Colonic mucosa (tissue), 4 donors: Measurements from ENCODE around the gene RNF19B. TPM values are rescaled to one million over a fixed set of nuclear protein-coding genes. Genes with fewer than 3 reads are reported as not detected.
A peak's percentile ranks its signal among the peaks of the same experiment; 100 is the strongest.

Experiments used
- DNase-seq: peaks from one replicate; pipeline ENCODE4 v3.0.0-alpha.2; 2020
- H3K27ac ChIP-seq: fragments of 200-600 bp; one replicate; pipeline ENCODE4 v1.8.0; 2021
- H3K27me3 ChIP-seq: fragments of 200-600 bp; one replicate; pipeline ENCODE4 v1.8.0; 2021
- H3K36me3 ChIP-seq: fragments of 200-600 bp; one replicate; pipeline ENCODE4 v1.8.0; 2021
- H3K4me1 ChIP-seq: fragments of 200-600 bp; one replicate; pipeline ENCODE4 v1.8.0; 2021; ENCODE audit warnings: mild to moderate bottlenecking
- H3K4me3 ChIP-seq: fragments of 200-600 bp; one replicate; pipeline ENCODE4 v1.8.0; 2021
- H3K9ac ChIP-seq, 2 donors: one replicate each; pipeline ENCODE4 v1.7.0; 2013; ENCODE audit warnings: control low read depth in 2 of 2, low read depth in 2 of 2, low read length in 2 of 2
- H3K9me3 ChIP-seq: fragments of 200-600 bp; one replicate; pipeline ENCODE4 v1.8.0; 2021
- CTCF ChIP-seq: fragments of 200-600 bp; IDR thresholded peaks from one replicate; pipeline ENCODE4 v1.8.0; 2022; ENCODE audit warnings: antibody characterized with exemption, mild to moderate bottlenecking
- intact Hi-C: fragments of 100-400 bp; cut with DNase I; formaldehyde crosslinking; loops from one replicate; pipeline ENCODE4 v1.14.1; 2022
- total RNA-seq, 2 donors: library from RNA; stranded (reverse); fragmentation: NEBNext Ultra II Directional in 1 of 2; extraction: Animal tissue kit (Norgen Biotek cat#: 25700) in 1 of 2; gene quantifications; one replicate each; pipeline ENCODE4 v1.2.1, GENCODE V29; 2021
- donor health status: healthy.
- donor health status: DM: no; HTN: no; CAD: no.
- donor health status: DM: no; HTN: no; CAD: no.

The RNF19B gene
- total RNA-seq, 2 donors from 2014 or later, result 44.4 to 106 TPM

- no peaks in the 10 kb centered on the region for H3K4me1 ChIP-seq
- H3K4me3 ChIP-seq, result peak overlapping the region; percentile 46
- DNase-seq, result peak; percentile 54
- H3K9me3 ChIP-seq, result no peaks in the 10 kb centered on the region
- peak overlapping the region; percentile 55 for H3K27ac ChIP-seq
- H3K27me3 ChIP-seq, result no peaks in the 10 kb centered on the region
- intact Hi-C loops, result no loop called here
- peak; percentile 56 for TF ChIP-seq CTCF
- no peaks in the 10 kb centered on the region for H3K36me3 ChIP-seq
- H3K9ac ChIP-seq, result peak overlapping the region; percentile 30 to 40
Measured at GRCh38 chr1:32892368-32893197, 72.0 kb downstream of the RNF19B start.

GRCh38 chr1:32891630-32892029 is 73.0 kb downstream of the RNF19B start:
- Histone ChIP-seq H3K4me3 (no peak overlapping the region), H3K27me3 (peaks cover 8% of the 10 kb centered on the region), H3K9me3 (no peaks in the 10 kb centered on the region), H3K9ac (no peak overlapping the region), H3K4me1 (no peaks in the 10 kb centered on the region), H3K36me3 (no peaks in the 10 kb centered on the region), H3K27ac (no peak overlapping the region)
- intact Hi-C loops, result no loop called here
- no peak for DNase-seq
- TF ChIP-seq CTCF, result no peak

GRCh38 chr1:32891241-32891570 is 73.4 kb downstream of the RNF19B start:
- Histone ChIP-seq H3K36me3 (no peaks in the 10 kb centered on the region), H3K27ac (no peak overlapping the region), H3K4me1 (no peaks in the 10 kb centered on the region), H3K27me3 (peaks cover 12% of the 10 kb centered on the region), H3K4me3 (no peak overlapping the region), H3K9ac (no peak overlapping the region), H3K9me3 (no peaks in the 10 kb centered on the region)
- TF ChIP-seq CTCF, result no peak
- DNase-seq, result no peak
- intact Hi-C loops, result no loop called here

- no peaks in the 10 kb centered on the region for H3K4me1 ChIP-seq
- TF ChIP-seq CTCF, result no peak
- no peak for DNase-seq
- no peak overlapping the region for H3K27ac ChIP-seq
- intact Hi-C loops, result no loop called here
- peaks cover 17% of the 10 kb centered on the region for H3K27me3 ChIP-seq
- H3K9me3 ChIP-seq, result no peaks in the 10 kb centered on the region
- H3K4me3 ChIP-seq, result no peak overlapping the region
- no peaks in the 10 kb centered on the region for H3K36me3 ChIP-seq
- no peak overlapping the region for H3K9ac ChIP-seq
Measured at GRCh38 chr1:32890516-32891240, 73.9 kb downstream of the RNF19B start.

GRCh38 chr1:32889731-32890278 is 74.8 kb downstream of the RNF19B start:
- no peak for DNase-seq
- peaks cover 17% of the 10 kb centered on the region for H3K27me3 ChIP-seq
- H3K9ac ChIP-seq, result no peak overlapping the region
- H3K9me3 ChIP-seq, result no peaks in the 10 kb centered on the region
- intact Hi-C loops, result no loop called here
- no peak for TF ChIP-seq CTCF
- H3K36me3 ChIP-seq, result no peaks in the 10 kb centered on the region
- no peaks in the 10 kb centered on the region for H3K4me1 ChIP-seq
- H3K4me3 ChIP-seq, result no peak overlapping the region
- H3K27ac ChIP-seq, result no peak overlapping the region
